Keratinocyte (primary cell): ENCODE data around the gene LARGE1.

ENCODE experiments used
- EZH2 ChIP-seq: IDR thresholded peaks from one replicate; pipeline ENCODE4 v1.6.1; 2012; ENCODE audit warnings: inconsistent platforms, mild to moderate bottlenecking, low read length, moderate library complexity
- TF ChIP-seq, protein P1 (sequence below), 3 experiments: IDR thresholded peaks in 1 of 3; conservative IDR thresholded peaks in 1 of 3; optimal IDR thresholded peaks in 1 of 3; 2 replicates in 2 of 3; 3 replicates in 1 of 3; pipeline versions ENCODE3 to v1.5.1; 2011; ENCODE audit warnings: low read length in 3 of 3, mild to moderate bottlenecking in 3 of 3, moderate library complexity in 2 of 3, control low read depth in 1 of 3, inconsistent platforms in 1 of 3; ENCODE audit not compliant: insufficient read depth in 2 of 3; ENCODE audit errors: extremely low read depth in 1 of 3

DNA sequence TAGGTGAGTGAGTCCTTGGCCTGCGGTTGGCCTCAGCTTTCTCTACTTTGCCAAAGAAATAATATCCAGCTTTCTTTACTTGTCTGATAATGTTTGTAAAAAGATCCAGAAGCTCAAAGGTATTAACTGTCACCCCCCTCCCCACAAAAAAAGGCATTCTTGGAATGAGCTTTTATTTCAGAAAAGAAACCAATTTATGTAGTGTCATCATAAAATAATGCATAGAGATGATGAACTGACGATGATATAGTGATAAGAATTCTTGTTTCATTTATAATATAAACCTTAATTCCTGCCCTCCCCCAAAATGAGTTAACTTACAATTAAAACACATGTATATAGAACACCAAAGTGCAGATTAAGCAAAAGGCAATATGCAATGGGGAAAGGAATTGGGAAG, 191.4 kb downstream of the LARGE1 start:
- TF ChIP-seq, protein P1, sequence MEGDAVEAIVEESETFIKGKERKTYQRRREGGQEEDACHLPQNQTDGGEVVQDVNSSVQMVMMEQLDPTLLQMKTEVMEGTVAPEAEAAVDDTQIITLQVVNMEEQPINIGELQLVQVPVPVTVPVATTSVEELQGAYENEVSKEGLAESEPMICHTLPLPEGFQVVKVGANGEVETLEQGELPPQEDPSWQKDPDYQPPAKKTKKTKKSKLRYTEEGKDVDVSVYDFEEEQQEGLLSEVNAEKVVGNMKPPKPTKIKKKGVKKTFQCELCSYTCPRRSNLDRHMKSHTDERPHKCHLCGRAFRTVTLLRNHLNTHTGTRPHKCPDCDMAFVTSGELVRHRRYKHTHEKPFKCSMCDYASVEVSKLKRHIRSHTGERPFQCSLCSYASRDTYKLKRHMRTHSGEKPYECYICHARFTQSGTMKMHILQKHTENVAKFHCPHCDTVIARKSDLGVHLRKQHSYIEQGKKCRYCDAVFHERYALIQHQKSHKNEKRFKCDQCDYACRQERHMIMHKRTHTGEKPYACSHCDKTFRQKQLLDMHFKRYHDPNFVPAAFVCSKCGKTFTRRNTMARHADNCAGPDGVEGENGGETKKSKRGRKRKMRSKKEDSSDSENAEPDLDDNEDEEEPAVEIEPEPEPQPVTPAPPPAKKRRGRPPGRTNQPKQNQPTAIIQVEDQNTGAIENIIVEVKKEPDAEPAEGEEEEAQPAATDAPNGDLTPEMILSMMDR (optimal IDR thresholded peaks at IDR 0.05 in 1 of 3, IDR thresholded peaks at IDR 0.05 in 1 of 3, conservative IDR thresholded peaks at IDR 0.05 in 1 of 3; ENCODE audit: extremely low read depth in 1 of 3, insufficient read depth in 2 of 3, low read length in 3 of 3) = no peak
- TF ChIP-seq EZH2 = no peak
